Medulla oblongata (tissue), 1 donor: ENCODE data around the gene OTULINL.
A peak's percentile ranks its signal among the peaks of the same experiment; 100 is the strongest.

ENCODE experiments used
- DNase-seq: peaks from one replicate; pipeline ENCODE4 v3.0.0-alpha.2; 2015; ENCODE audit errors: extremely low spot score

The OTULINL gene

DNA sequence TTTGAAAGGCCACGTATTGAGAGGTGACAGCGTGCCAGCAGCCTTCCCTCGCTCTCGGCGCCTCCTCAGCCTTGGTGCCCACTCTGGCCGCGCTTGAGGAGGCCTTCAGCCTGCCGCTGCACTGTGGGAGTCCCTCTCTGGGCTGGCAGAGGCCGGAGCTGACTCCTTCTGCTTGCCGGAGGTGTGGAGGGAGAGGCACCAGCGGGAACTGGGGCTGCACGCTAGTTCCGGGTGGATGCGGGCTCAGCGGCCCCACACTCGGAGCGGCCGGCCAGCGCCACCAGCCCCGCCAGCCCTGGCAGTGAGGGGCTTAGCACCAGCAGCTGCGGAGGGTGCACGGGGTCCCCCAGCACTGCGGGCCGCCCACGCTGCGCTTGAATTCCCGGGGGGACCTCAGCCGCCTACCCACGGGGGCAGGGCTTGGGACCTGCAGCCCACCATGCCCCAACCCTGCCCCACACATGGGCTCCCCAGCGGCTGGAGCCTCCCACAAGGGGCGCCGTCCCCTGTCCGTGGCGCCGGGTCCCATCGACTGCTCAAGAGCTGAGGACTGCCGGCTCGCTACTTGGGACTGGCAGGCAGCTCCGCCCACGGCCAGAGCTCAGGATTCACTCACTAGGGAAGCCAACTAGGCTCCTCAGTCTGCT lies 4.4 kb upstream of the OTULINL start:
- DNase-seq, result no peak

DNA sequence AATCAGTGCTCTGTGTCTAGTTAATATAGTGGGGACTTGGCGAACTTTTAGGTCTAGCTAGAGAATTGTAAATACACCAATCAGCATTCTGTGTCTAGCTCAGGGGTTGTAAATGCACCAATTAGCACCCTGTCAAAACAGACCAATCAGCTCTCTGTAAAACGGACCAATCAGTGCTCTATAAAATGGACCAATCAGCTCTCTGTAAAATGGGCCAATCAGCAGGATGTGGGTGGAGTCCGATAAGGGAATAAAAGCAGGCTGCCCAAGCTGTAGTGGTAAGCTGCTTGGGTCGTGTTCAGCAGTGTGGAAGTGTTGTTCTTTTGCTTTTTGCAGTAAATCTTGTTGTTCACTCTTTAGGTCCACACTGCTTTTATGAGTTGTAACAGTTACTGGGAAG lies 3.6 kb upstream of the OTULINL start:
- DNase-seq, result no peak

DNA sequence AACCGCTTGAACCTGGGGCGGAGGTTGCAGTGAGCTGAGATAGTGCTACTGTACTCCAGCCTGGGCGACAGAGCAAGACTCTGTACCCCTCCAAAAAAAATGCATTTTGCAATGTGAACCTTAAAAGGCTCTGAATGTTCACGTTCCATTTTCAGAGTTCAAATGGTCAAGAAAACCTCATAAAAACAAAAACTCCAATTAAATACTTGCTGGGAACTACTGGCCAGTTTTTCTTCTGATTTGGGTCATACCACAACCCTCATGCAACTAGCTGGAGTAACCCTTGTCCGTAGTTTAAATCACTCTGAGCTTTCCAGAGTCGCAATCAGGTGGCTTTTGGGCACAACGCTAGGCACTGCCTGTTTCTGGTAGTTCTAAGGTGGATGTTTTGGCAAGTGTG lies 2.3 kb upstream of the OTULINL start:
- no peak for DNase-seq

GRCh38 chr5:14579731-14580397 lies 1.7 kb upstream of the OTULINL start:
- DNase-seq, result no peak

GRCh38 chr5:14580398-14581034 lies 1.1 kb upstream of the OTULINL start:
- no peak for DNase-seq

DNA sequence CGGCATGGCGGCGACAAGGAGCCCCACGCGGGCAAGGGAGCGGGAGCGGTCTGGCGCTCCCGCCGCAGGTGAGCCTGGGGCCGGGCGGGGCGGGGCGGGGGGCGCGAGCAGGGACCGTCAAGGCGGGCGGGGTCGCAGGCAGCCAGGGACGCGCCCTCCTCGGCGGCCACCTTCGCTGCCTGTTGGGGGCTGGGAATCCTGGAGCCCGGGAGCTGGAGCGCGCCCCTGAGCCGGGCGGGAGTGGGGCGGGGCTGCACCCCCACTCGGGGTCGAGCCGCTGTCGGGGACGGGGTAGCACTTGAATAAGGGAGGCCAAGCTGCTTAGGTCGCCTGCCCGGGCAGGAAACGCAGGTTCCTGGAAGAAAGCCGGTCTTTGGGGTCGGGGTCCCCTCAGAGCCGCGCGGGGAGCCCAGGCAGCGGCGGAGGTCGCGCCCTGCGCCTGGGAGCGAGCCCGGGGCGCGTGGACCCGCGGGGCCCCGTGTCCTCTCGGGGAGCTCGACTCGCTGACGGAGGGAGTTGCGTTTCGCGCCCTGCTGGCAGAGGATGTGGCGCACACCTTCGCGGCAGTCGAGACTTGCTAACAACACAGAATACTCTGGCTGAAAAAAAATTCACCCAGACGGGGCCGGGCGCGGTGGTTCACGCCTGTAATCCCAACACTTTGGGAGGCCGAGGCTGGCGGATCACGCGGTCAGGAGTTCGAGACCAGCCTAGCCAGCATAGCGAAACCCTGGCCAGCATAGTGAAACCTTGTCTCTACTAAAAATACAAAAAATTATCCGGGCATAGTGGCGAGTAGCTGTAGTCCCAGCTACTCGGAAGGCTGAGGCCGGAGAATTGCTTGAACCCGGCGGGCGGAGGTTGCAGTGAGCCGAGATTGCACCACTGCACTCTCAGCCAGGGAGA lies 552 bp downstream of the OTULINL start:
- DNase-seq, result no peak

- no peak for DNase-seq
These were observed 1.2 kb downstream of the OTULINL start for GRCh38 chr5:14582797-14583137.

DNA sequence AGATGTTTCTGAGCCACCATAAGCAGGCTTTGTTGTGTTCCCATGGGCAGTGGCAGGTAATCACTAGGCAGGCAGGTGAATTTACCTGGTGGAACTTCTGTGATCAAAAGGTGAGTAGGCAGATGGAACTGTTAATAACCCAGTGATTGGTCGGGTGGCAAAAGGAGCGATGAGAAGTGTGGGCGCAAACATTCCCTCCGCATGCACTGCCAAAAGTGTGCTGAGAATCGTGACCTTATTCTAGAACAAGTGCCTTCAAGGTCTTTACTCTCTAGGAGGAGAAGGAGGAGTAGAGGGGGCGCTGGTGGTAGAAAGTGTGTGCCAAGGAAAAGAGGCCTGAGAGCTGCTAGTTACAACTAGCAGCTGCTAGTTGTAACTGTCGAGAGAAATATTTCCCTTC lies 3.3 kb downstream of the OTULINL start:
- no peak for DNase-seq

DNA sequence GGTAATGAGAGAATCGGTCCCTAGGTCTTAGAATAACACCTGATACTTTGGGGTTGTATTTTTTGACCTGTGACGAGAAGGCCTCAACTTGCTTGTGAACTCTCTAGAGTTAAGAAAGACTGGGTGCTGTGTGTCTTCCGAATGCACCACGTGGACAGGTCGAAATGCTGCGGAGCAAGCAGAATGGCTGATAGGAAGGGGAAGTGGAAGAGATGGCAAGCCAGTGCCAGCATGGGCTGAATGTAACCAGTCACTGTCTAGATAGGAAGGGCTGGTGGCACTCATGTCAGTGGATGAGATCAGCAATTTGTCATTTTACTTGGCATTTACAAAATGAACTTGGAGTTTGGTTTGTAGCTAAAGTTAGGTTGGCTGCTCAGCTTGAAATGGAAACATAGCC lies 5.6 kb downstream of the OTULINL start:
- peak; percentile 81 for DNase-seq

- DNase-seq, result no peak
These were observed 6.6 kb downstream of the OTULINL start for GRCh38 chr5:14588145-14588544.

DNA sequence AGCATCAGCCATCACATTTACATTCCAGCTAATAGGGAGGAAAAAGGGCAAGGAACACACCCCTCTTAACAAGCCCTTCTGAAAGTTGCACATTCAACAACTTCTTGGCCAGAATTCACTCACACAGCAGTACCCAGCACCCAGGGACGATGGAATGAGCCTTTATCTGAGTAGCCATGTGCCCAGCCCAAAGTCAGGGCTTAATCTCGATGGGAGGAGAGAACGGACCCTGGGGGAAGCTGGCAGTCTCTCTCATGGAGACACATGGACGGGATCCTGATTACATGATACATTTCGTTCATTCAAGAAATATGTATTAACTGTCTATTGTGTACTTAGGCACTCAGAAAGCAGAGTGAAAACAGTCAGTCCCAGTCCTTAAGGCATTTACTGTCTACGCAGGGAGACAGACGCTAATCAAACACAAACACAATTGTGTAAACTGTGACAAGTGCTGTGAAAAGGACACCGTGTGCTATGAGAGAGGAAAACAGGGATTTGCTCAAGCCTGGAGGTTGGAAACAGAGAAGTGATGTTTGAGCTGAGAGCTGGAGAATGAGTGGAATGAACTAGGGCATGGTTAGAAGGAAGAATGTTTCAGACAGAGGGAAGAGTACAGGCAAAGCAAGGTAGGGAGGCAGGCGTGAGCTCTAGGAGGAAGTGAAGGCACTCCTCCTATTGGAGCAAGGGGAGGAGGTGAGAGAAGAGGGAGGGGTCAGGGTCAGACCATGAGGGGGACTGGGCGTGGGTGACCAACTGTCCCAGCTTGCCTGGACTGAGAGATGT lies 7.4 kb downstream of the OTULINL start:
- DNase-seq, result no peak

DNA sequence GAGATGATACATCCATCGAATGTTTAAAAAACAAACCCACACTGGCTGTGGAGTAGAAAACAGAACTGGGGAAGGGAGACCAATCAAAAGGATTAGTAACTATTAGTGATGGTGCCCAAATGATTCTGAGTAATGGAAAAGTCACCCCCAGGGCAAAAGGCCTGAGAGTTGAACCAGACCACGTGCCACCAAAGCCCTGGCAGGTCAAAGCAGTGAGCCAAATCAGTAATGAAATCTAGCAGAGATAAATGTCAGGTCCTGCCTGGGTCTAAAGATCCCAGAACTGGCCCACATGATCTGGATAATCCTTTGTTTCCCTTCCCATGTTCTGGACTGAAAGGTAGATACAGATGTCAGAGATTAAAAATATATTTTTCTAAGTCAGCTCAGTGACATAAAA lies 9.4 kb downstream of the OTULINL start:
- no peak for DNase-seq

GRCh38 chr5:14591548-14591947 lies 10.0 kb downstream of the OTULINL start:
- DNase-seq, result no peak

- DNase-seq, result no peak
These were observed 11.9 kb downstream of the OTULINL start for GRCh38 chr5:14593326-14594021.

DNA sequence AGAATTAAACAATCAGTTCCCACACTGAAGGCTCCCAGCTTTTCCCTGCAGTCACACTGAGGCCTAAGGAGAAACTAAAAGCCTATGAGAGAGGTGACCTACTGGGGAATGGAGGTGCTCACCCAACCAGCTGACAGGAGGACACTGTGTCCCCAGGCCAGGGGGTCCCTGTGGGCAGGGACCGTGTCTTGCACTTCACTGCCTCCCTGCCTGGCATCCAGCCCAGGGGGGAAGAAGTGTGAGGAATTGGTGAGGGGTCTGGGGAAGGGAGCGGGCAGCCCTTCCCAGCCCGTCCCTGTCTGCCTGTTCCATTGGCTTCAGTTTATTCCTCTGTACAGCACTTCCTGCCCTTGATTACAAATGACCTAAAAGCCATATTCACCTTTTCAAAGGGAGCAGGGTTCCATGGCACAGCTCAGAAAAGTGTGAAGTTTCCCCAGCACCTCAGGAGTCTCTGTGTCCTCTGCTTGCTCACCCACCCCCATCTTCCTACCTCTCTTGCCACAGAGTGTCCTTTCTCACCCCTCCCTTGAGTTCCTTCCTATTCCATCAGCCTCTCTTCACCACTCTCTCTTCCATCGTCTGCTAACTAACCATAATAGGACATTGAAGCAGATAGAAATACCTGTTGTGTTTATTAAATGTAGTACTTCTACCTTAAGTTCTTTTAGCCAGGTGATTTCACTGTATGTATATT lies 12.9 kb downstream of the OTULINL start:
- DNase-seq, result no peak

GRCh38 chr5:14595189-14595588 lies 13.6 kb downstream of the OTULINL start:
- peak; percentile 68 for DNase-seq

DNA sequence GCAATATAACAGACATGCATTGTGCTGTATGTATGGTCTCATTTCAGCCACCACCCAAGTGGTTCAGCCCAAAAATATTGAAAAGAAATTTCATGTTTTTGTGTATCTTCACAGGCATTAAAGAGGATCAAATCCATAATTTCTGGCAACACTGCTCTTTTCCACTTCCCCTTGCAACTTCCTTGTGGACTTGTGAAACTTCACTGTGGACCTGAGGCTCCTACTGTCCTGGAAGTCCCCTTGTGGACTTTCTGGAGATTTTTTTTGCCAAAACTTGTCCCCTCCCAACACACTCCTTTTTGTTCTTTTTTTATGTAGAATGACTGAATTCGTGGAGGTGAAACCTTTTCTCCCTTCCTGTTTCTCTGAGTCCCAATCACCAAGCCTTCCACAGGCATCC lies 14.3 kb downstream of the OTULINL start:
- DNase-seq, result no peak

DNA sequence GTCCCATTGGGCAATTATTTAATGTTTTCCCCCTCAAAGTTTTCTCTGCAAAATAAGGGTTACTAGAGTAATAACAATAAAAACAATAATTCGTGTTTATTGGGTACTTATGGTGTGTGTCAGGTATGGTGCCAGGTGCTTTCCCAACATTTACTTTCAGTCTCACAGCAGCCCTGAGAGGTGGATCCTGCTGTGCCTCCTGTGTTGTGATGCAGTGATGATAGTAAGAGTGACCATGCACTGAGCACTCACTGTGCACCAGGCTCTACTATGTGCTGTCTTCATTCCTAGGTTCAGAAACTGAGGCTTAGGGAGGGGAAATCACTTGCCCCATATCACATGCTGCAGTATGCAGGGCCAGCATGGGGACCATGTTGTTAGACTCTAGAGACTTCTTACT lies 15.5 kb downstream of the OTULINL start:
- no peak for DNase-seq

DNA sequence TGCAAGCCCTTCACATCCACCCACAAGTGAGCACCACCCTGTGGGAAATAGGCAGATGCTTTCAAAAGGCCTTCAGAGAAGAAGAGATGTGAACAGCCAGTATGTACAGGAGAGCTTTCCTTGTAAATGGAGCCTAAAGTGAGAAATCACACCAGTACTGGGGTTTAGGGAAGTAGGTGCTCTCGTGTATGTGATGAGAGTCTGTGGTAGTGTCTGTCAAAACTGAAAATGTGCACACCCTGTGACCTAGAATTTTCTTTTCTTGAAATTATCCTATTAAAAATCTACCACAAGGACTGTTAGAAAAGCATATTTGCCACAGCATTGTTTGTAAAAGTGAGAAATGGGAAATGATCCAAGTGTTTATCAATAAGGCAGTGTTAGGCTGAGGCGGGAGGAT lies 16.6 kb downstream of the OTULINL start:
- no peak for DNase-seq

DNA sequence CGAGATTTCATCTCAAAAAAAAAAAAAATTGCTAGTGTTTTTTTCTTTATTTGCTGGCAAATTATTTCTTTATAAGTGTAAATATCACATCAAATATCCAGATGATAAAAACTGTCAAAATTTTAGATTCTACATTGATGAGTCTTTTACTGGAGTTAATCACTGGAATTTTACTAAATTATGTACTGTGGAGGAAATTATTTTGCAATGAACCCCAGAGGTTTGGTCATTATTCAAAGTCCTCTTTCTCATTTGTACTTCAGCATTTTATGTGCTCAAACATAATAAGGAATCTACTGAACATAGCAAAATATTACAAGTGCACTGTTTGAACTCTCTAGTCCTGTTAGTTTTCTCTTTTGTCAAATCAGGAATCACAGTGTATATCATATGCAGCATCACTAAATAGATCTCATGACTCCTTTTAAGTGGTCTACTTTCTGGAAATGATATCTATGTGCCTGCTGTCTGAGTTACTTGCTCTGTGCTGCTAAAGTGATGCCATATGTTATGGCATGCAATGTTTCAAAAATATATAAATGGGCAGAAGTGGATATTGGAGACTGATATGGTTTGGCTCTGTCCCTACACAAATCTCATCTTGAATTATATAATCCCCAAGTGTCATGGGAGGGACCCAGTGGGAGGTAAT lies 18.0 kb downstream of the OTULINL start:
- DNase-seq, result no peak
